ENCODE measurements around the gene TMEM187. TPM values are rescaled to one million over a fixed set of nuclear protein-coding genes. Genes with fewer than 3 reads are reported as not detected.

Gene TMEM187
- polyA plus RNA-seq, 1 experiment = 8.7 TPM

DNA sequence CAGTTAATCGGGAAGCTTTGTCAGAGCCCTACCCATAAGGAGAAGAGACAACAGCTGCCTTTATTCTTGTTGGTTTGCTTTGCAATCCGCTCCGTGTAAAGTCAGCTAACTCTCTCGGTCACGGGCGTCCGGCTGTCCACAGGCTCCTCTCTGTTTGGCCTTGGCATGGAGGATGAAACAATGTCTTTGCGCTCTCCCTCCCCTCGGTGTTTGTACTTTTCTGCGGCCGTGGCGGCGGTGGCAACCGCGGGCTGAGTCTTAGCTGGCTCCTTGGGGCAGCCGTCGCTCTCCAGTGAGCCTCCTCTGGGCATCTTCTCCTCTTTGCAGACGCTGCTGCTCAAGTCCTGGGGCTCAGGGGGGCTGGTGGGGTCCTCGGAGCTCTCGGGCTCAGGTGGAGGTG is 57.7 kb downstream of the TMEM187 start:
- ChIA-PET CTCF (interaction anchor here (0.7 to 1.6 kb wide), 2 partner anchors 10 to 17 kb away, joined by 4 to 7 read pairs; no protein-coding TSS in a partner anchor), POLR2A (no interaction called here)
- Histone ChIP-seq H3K4me3 (ENCODE audit: low read depth, low read length) (no peak overlapping the region), H3K36me3 (ENCODE audit: control insufficient read depth, insufficient read depth, low read length) (peaks cover 5% of the 10 kb centered on the region), H3K27me3 (ENCODE audit: control insufficient read depth, insufficient read depth, low read length) (no peaks in the 10 kb centered on the region)
- TF ChIP-seq, protein P1, sequence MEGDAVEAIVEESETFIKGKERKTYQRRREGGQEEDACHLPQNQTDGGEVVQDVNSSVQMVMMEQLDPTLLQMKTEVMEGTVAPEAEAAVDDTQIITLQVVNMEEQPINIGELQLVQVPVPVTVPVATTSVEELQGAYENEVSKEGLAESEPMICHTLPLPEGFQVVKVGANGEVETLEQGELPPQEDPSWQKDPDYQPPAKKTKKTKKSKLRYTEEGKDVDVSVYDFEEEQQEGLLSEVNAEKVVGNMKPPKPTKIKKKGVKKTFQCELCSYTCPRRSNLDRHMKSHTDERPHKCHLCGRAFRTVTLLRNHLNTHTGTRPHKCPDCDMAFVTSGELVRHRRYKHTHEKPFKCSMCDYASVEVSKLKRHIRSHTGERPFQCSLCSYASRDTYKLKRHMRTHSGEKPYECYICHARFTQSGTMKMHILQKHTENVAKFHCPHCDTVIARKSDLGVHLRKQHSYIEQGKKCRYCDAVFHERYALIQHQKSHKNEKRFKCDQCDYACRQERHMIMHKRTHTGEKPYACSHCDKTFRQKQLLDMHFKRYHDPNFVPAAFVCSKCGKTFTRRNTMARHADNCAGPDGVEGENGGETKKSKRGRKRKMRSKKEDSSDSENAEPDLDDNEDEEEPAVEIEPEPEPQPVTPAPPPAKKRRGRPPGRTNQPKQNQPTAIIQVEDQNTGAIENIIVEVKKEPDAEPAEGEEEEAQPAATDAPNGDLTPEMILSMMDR (IDR thresholded peaks at IDR 0.05; ENCODE audit: insufficient read depth, low read depth, low read length) = no peak
- DNase-seq (ENCODE audit: low read depth) = no peak

DNA sequence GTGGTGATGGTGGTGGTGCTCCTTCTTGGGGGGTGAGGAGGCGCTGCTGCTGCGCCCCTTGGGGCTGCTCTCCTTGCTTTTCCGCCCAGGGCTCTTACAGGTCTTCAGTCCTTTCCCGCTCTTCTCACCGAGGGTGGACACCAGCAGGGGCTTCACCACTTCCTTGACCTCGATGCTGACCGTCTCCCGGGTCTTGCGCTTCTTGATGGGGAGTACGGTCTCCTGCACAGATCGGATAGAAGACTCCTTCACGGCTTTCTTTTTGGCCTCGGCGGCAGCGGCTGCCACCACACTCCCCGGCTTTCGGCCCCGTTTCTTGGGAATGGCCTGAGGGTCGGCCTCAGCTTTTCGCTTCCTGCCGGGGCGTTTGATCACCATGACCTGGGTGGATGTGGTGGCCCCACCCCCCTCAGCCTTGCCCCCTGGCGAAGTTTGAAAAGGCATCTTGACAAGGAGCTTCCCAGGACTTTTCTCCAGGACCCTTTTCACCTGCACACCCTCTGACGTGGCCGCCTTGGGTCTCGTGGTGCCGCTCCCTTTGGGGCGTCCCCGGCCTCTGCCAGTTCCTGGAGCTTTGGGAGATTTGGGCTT is 58.3 kb downstream of the TMEM187 start:
- no peak for DNase-seq (ENCODE audit: low read depth)
- ChIA-PET POLR2A (no interaction called here), CTCF (interaction anchor here (1.6 kb wide), 1 partner anchor 17 kb away, joined by 7 read pairs; no protein-coding TSS in a partner anchor)
- TF ChIP-seq, protein P1 (IDR thresholded peaks at IDR 0.05; ENCODE audit: insufficient read depth, low read depth, low read length) = no peak
- Histone ChIP-seq H3K27me3 (ENCODE audit: control insufficient read depth, insufficient read depth, low read length) (no peaks in the 10 kb centered on the region), H3K4me3 (ENCODE audit: low read depth, low read length) (no peak overlapping the region), H3K36me3 (ENCODE audit: control insufficient read depth, insufficient read depth, low read length) (peaks cover 5% of the 10 kb centered on the region)

DNA sequence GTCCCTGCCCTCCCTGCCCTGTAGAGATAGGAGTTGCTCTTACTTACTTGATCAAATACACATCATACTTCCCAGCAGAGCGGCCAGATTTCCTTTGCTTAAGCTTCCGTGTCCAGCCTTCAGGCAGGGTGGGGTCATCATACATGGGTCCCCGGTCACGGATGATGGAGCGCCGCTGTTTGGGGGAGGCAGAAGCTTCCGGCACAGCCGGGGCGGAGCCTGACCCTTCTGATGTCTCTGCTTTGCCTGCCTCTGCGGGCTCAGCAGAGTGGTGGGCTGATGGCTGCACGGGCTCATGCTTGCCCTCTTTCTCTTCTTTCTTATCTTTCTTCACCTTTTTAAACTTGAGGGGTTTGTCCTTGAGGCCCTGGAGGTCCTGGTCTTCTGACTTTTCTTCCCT is 59.6 kb downstream of the TMEM187 start:
- ChIA-PET POLR2A (no interaction called here), CTCF (no interaction called here)
- DNase-seq (ENCODE audit: low read depth) = no peak
- Histone ChIP-seq H3K36me3 (ENCODE audit: control insufficient read depth, insufficient read depth, low read length) (peaks cover 5% of the 10 kb centered on the region), H3K4me3 (ENCODE audit: low read depth, low read length) (no peak overlapping the region), H3K27me3 (ENCODE audit: control insufficient read depth, insufficient read depth, low read length) (no peaks in the 10 kb centered on the region)
- TF ChIP-seq, protein P1 (IDR thresholded peaks at IDR 0.05; ENCODE audit: insufficient read depth, low read depth, low read length) = no peak

DNA sequence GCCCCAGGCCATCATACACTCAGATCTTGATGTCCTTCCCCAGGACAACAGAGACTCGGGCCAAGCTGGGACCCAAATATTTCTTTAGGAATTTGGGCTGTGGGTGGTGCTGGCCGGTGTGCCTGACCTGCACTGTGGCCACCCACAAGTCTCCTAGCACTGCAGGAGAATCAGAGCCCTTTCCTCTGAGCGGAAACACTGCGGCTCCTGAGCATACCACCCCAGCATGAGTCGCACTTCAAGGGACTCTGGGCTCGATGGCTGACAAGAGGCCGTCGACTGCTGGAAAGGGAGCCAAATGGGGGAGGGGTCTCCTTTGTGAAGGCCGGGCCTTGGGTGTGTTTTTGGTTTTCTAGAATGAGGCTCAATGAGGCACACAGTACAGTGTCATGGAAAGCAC is 60.1 kb downstream of the TMEM187 start:
- CTCF ChIA-PET = no interaction called here
- POLR2A ChIA-PET = no interaction called here
- TF ChIP-seq, protein P1 (IDR thresholded peaks at IDR 0.05; ENCODE audit: insufficient read depth, low read depth, low read length) = no peak
- Histone ChIP-seq H3K4me3 (ENCODE audit: low read depth, low read length) (no peak overlapping the region), H3K36me3 (ENCODE audit: control insufficient read depth, insufficient read depth, low read length) (peaks cover 5% of the 10 kb centered on the region), H3K27me3 (ENCODE audit: control insufficient read depth, insufficient read depth, low read length) (no peaks in the 10 kb centered on the region)
- DNase-seq (ENCODE audit: low read depth) = no peak

Small RNA genes within 50 kb of the gene (small RNA-seq; reads per million reads assigned to genes)
- not detected for gene MIR3202-1 (ENCODE audit: insufficient read length, low read depth, low replicate concordance)

Other genes with a start within 250 kb of the TMEM187 start
- gene BCAP31, start 248.4 kb upstream of the TMEM187 start, polyA plus RNA-seq (2011; rRNA removed) = 204 and 222 TPM in 2 replicates
- gene ABCD1, start 247.9 kb upstream of the TMEM187 start, polyA plus RNA-seq (2011; rRNA removed) = 4.3 and 9.2 TPM in 2 replicates
- gene PLXNB3, start 208.5 kb upstream of the TMEM187 start, polyA plus RNA-seq (2011; rRNA removed) = 4.7 and 8.2 TPM in 2 replicates
- gene SRPK3, start 191.7 kb upstream of the TMEM187 start, polyA plus RNA-seq (2011; rRNA removed) = 0.44 and 1.1 TPM in 2 replicates
- 52.8 and 99.2 TPM in 2 replicates for gene IDH3G, start 178.4 kb upstream of the TMEM187 start, polyA plus RNA-seq (2011; rRNA removed)
- gene SSR4, start 178.1 kb upstream of the TMEM187 start, polyA plus RNA-seq (2011; rRNA removed) = 455 and 598 TPM in 2 replicates
- 0.49 and 0.82 TPM in 2 replicates for gene PDZD4, start 142.2 kb upstream of the TMEM187 start, polyA plus RNA-seq (2011; rRNA removed)
- gene L1CAM, start 86.6 kb upstream of the TMEM187 start, polyA plus RNA-seq (2011; rRNA removed) = 23.5 and 62.0 TPM in 2 replicates
- not detected in 2 replicates for gene AVPR2, start 68.1 kb upstream of the TMEM187 start, polyA plus RNA-seq (2011; rRNA removed)
- 0.39 and 0.82 TPM in 2 replicates for gene ARHGAP4, start 46.5 kb upstream of the TMEM187 start, polyA plus RNA-seq (2011; rRNA removed)
- gene NAA10, start 37.7 kb upstream of the TMEM187 start, polyA plus RNA-seq (2011; rRNA removed) = 61.4 and 76.0 TPM in 2 replicates
- gene RENBP, start 28.1 kb upstream of the TMEM187 start, polyA plus RNA-seq (2011; rRNA removed) = 0.36 and 0.43 TPM in 2 replicates
- 2.5 and 3.3 TPM in 2 replicates for gene HCFC1, start 936 bp upstream of the TMEM187 start, polyA plus RNA-seq (2011; rRNA removed)
- gene IRAK1, start 47.1 kb downstream of the TMEM187 start, polyA plus RNA-seq (2011; rRNA removed) = 33.4 and 42.6 TPM in 2 replicates
- 10.9 and 11.9 TPM in 2 replicates for gene MECP2, start 125.0 kb downstream of the TMEM187 start, polyA plus RNA-seq (2011; rRNA removed)
- gene OPN1LW, start 171.5 kb downstream of the TMEM187 start, polyA plus RNA-seq (2011; rRNA removed) = not detected in 2 replicates
- gene OPN1MW, start 209.8 kb downstream of the TMEM187 start, polyA plus RNA-seq (2011; rRNA removed) = not detected in 2 replicates
- gene OPN1MW2, start 247.0 kb downstream of the TMEM187 start, polyA plus RNA-seq (2011; rRNA removed) = not detected in 2 replicates